HepG2 (cell line): ENCODE measurements around the gene TOPBP1. TPM values are rescaled to one million over a fixed set of nuclear protein-coding genes. Genes with fewer than 3 reads are reported as not detected.

Experiments used
- BHLHE40 ChIP-seq: IDR thresholded peaks from 2 replicates; pipeline ENCODE4 v1.6.1; 2011; ENCODE audit warnings: low read length, improper control_type of control experiment
- BRD4 ChIP-seq: sonication (generic); formaldehyde crosslinking; IDR thresholded peaks from 2 replicates; pipeline ENCODE4 v1.4.0; 2020; ENCODE audit warnings: missing genetic modification reagents
- CENPT ChIP-seq: sonication (generic); formaldehyde crosslinking; IDR thresholded peaks from 2 replicates; pipeline ENCODE4 v1.8.0; 2022; ENCODE audit warnings: low read depth, mild to moderate bottlenecking, moderate library complexity, missing genetic modification reagents
- GABPB1 ChIP-seq: IDR thresholded peaks from 2 replicates; pipeline ENCODE4 v1.6.1; 2016; ENCODE audit warnings: mild to moderate bottlenecking, missing genetic modification reagents, moderate library complexity, missing compliant biosample characterization
- HNRNPLL ChIP-seq: fragments of 200-400 bp; formaldehyde crosslinking; IDR thresholded peaks from 2 replicates; pipeline ENCODE4 v1.6.1; 2017; ENCODE audit warnings: mild to moderate bottlenecking, low read depth, low read length; ENCODE audit not compliant: poor library complexity, severe bottlenecking
- HOXA5 ChIP-seq: sonication (generic); formaldehyde crosslinking; IDR thresholded peaks from 2 replicates; pipeline ENCODE4 v1.4.0; 2020; ENCODE audit warnings: missing genetic modification reagents
- IRX3 ChIP-seq: sonication (generic); formaldehyde crosslinking; IDR thresholded peaks from 2 replicates; pipeline ENCODE4 v1.8.1; 2023; ENCODE audit warnings: mild to moderate bottlenecking, low read depth, missing genetic modification reagents, borderline replicate concordance
- MLX ChIP-seq: IDR thresholded peaks from 2 replicates; pipeline ENCODE4 v1.6.1; 2016
- NCOA2 ChIP-seq: sonication (generic); formaldehyde crosslinking; IDR thresholded peaks from 2 replicates; pipeline ENCODE4 v1.8.0; 2022; ENCODE audit warnings: inconsistent platforms
- NFKBIZ ChIP-seq: IDR thresholded peaks from 2 replicates; pipeline ENCODE4 v1.6.1; 2018; ENCODE audit warnings: missing genetic modification reagents, missing compliant biosample characterization
- NKX3-1 ChIP-seq: sonication (generic); formaldehyde crosslinking; IDR thresholded peaks from 2 replicates; pipeline ENCODE4 v1.5.0; 2020; ENCODE audit warnings: missing genetic modification reagents
- POGZ ChIP-seq: sonication (generic); formaldehyde crosslinking; IDR thresholded peaks from 2 replicates; pipeline ENCODE4 v1.4.0; 2020; ENCODE audit warnings: mild to moderate bottlenecking, missing genetic modification reagents
- SAP130 ChIP-seq: IDR thresholded peaks from 2 replicates; pipeline ENCODE4 v1.6.1; 2016; ENCODE audit warnings: low read depth
- TOPORS ChIP-seq: sonication (generic); formaldehyde crosslinking; IDR thresholded peaks from 2 replicates; pipeline ENCODE4 v1.8.0; 2023; ENCODE audit warnings: mild to moderate bottlenecking, missing genetic modification reagents
- TSC22D2 ChIP-seq: sonication (generic); formaldehyde crosslinking; IDR thresholded peaks from 2 replicates; pipeline ENCODE4 v1.5.1; 2020; ENCODE audit warnings: missing genetic modification reagents, mild to moderate bottlenecking, borderline replicate concordance
- ZBTB4 ChIP-seq: sonication (generic); formaldehyde crosslinking; IDR thresholded peaks from 2 replicates; pipeline ENCODE4 v1.4.0; 2020; ENCODE audit warnings: missing genetic modification reagents, mild to moderate bottlenecking, borderline replicate concordance
- ZBTB44 ChIP-seq: sonication (generic); formaldehyde crosslinking; IDR thresholded peaks from 2 replicates; pipeline ENCODE4 v1.4.0; 2020; ENCODE audit warnings: missing genetic modification reagents
- ZFP90 ChIP-seq: sonication (generic); formaldehyde crosslinking; IDR thresholded peaks from 2 replicates; pipeline ENCODE4 v1.8.0; 2022; ENCODE audit warnings: missing genetic modification reagents, mild to moderate bottlenecking, inconsistent platforms, borderline replicate concordance
- ZFX ChIP-seq: sonication (generic); formaldehyde crosslinking; IDR thresholded peaks from 2 replicates; pipeline ENCODE4 v1.4.0; 2020; ENCODE audit warnings: mild to moderate bottlenecking, low read depth, missing genetic modification reagents, moderate library complexity
- ZNF160 ChIP-seq: sonication (generic); formaldehyde crosslinking; IDR thresholded peaks from 2 replicates; pipeline ENCODE4 v1.8.0; 2022; ENCODE audit warnings: mild to moderate bottlenecking, inconsistent platforms, missing genetic modification reagents
- ZNF580 ChIP-seq: IDR thresholded peaks from 2 replicates; pipeline ENCODE4 v1.6.1; 2016; ENCODE audit warnings: low read depth, borderline replicate concordance
- ZNF672 ChIP-seq: sonication (generic); formaldehyde crosslinking; IDR thresholded peaks from 2 replicates; pipeline ENCODE4 v1.8.1; 2022; ENCODE audit warnings: missing genetic modification reagents
- ZNF75D ChIP-seq: sonication (generic); formaldehyde crosslinking; IDR thresholded peaks from 2 replicates; pipeline ENCODE4 v1.8.1; 2023; ENCODE audit warnings: missing genetic modification reagents, mild to moderate bottlenecking, borderline replicate concordance
- polyA plus RNA-seq, 8 experiments: library from polyadenylated mRNA; depleted of rRNA in 3 of 8; stranded (reverse) in 7 of 8; unstranded in 1 of 8; fragments of >200 nt; fragmentation: Illumina TruSeq in 4 of 8; extraction: Trizol in 4 of 8; gene quantifications; 2 replicates each; pipeline versions ENCODE4 v1.2.1 to v1.2.3, GENCODE V29; 2011 to 2016; ENCODE audit warnings: low read depth in 4 of 8, missing spikeins in 1 of 8, mixed read lengths in 1 of 8; ENCODE audit not compliant: insufficient read depth in 1 of 8
- total RNA-seq, 5 experiments: library from RNA; depleted of rRNA; stranded (reverse); fragments of >200 nt; fragmentation: Illumina TruSeq; extraction: Trizol; gene quantifications; 2 replicates each; pipeline ENCODE4 v1.2.3, GENCODE V29; 2016; ENCODE audit warnings: low read depth in 1 of 5
- TF ChIP-seq, protein P1 (sequence below): sonication (generic); formaldehyde crosslinking; conservative IDR thresholded peaks from 2 replicates; pipeline ENCODE4 v1.4.0; 2020; ENCODE audit warnings: missing genetic modification reagents

Gene TOPBP1
- total and polyA plus RNA-seq, 2 of the 13 experiments (the other 11 are each of a cell fraction or from before 2014, with no cell fraction given) = 24.3 to 42.9 TPM

GRCh38 chr3:133573629-133574194 lies 88.0 kb downstream of the TOPBP1 start, which contains the start of gene CDV3 (continued):
- TF ChIP-seq ZBTB44 (CRISPR knock-in tag) (no peak), MLX (CRISPR knock-in tag) (no peak), NFKBIZ (CRISPR knock-in tag) (no peak), NCOA2 (CRISPR knock-in tag) (no peak), ZFP90 (CRISPR knock-in tag) (0 out of 2 replicates have a peak, but pooled peaks have one; percentile 19), ZNF580 (CRISPR knock-in tag) (no peak), HNRNPLL (peak; percentile 43), TOPORS (CRISPR knock-in tag) (peak; percentile 33; the same call in 1 of the 2 replicates), ZBTB4 (CRISPR knock-in tag) (no peak), POGZ (CRISPR knock-in tag) (peak; percentile 10; the same call in 1 of the 2 replicates), BHLHE40 (peak; percentile 93), IRX3 (CRISPR knock-in tag) (no peak), GABPB1 (CRISPR knock-in tag) (0 out of 2 replicates have a peak, but pooled peaks have one; percentile 54), TSC22D2 (CRISPR knock-in tag) (0 out of 2 replicates have a peak, but pooled peaks have one; percentile 35), SAP130 (CRISPR knock-in tag) (peak; percentile 46; the same call in 1 of the 2 replicates), ZNF160 (CRISPR knock-in tag) (peak; percentile 78; the same call in 1 of the 2 replicates), ZFX (CRISPR knock-in tag) (peak; percentile 79), ZNF75D (CRISPR knock-in tag) (no peak), ZNF672 (CRISPR knock-in tag) (no peak), CENPT (CRISPR knock-in tag) (0 out of 2 replicates have a peak, but pooled peaks have one; percentile 67), HOXA5 (peak; percentile 64; the same call in 1 of the 2 replicates), BRD4 (0 out of 2 replicates have a peak, but pooled peaks have one; percentile 53), NKX3-1 (CRISPR knock-in tag) (0 out of 2 replicates have a peak, but pooled peaks have one; percentile 20)
- TF ChIP-seq, protein P1, sequence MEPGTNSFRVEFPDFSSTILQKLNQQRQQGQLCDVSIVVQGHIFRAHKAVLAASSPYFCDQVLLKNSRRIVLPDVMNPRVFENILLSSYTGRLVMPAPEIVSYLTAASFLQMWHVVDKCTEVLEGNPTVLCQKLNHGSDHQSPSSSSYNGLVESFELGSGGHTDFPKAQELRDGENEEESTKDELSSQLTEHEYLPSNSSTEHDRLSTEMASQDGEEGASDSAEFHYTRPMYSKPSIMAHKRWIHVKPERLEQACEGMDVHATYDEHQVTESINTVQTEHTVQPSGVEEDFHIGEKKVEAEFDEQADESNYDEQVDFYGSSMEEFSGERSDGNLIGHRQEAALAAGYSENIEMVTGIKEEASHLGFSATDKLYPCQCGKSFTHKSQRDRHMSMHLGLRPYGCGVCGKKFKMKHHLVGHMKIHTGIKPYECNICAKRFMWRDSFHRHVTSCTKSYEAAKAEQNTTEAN (CRISPR knock-in tag) = no peak; the same call in 1 of the 2 replicates
